HFF-Myc (cell line): ENCODE results near the gene IL4I1.

ENCODE experiments used
- DNase-seq: peaks from one replicate; pipeline ENCODE4 v3.0.0-alpha.2; 2011; ENCODE audit warnings: low read depth; ENCODE audit errors: extremely low read depth
- H3K4me3 ChIP-seq: replicated peaks from 2 replicates; pipeline ENCODE4 v1.5.1; 2011; ENCODE audit warnings: low read depth, mild to moderate bottlenecking, control low read depth, low read length
- CTCF ChIP-seq: IDR thresholded peaks from 2 replicates; pipeline ENCODE4 v1.5.1; 2012; ENCODE audit warnings: mild to moderate bottlenecking, low read depth, low read length, control low read depth; ENCODE audit errors: missing control alignments

The IL4I1 gene

GRCh38 chr19:49916839-49917733 is 20.4 kb upstream of the IL4I1 start:
- TF ChIP-seq CTCF, result no peak
- no peak for DNase-seq
- no peak overlapping the region for H3K4me3 ChIP-seq

- no peak for DNase-seq
- TF ChIP-seq CTCF, result no peak
- H3K4me3 ChIP-seq, result no peak overlapping the region
Measured at GRCh38 chr19:49915271-49915670, 18.6 kb upstream of the IL4I1 start.

- no peak for TF ChIP-seq CTCF
- DNase-seq, result no peak
- no peak overlapping the region for H3K4me3 ChIP-seq
Measured at GRCh38 chr19:49913720-49914119, 17.0 kb upstream of the IL4I1 start.

- no peak for TF ChIP-seq CTCF
- no peak overlapping the region for H3K4me3 ChIP-seq
- DNase-seq, result no peak
Measured at GRCh38 chr19:49912965-49913685, 16.4 kb upstream of the IL4I1 start.

- no peak overlapping the region for H3K4me3 ChIP-seq
- DNase-seq, result no peak
- TF ChIP-seq CTCF, result no peak
Measured at GRCh38 chr19:49911381-49912145, 14.9 kb upstream of the IL4I1 start.

- TF ChIP-seq CTCF, result no peak
- no peak overlapping the region for H3K4me3 ChIP-seq
- DNase-seq, result no peak
Measured at GRCh38 chr19:49910179-49910578, 13.5 kb upstream of the IL4I1 start.
